Measurements from ENCODE around the gene S100A10. TPM values are rescaled to one million over a fixed set of nuclear protein-coding genes. Genes with fewer than 3 reads are reported as not detected.

The S100A10 gene
- polyA plus RNA-seq, 3 donors, result 227 to 239 (median 228) TPM

DNA sequence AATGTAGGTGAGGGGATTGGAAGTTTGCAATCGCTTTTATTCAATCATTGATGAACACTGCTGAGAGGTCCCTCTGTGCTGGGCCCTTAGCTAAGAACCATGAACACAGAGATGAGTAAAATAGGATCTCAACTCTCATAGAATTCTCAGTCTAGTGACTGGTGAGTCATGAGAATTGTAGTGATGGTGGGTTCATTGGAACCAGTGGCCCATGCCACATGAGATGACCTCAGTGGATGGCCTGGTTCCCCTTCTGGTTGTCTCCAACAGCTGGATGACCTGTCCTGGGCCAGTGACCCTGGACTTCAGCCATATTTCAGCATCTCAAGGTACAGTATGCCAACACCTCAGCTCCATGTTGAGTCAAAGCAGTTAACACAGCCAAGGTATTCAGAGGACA is 21.3 kb upstream of the S100A10 start:
- DNase-seq (ENCODE audit: low read depth in 3 of 3, low spot score in 2 of 3), result no peak

DNA sequence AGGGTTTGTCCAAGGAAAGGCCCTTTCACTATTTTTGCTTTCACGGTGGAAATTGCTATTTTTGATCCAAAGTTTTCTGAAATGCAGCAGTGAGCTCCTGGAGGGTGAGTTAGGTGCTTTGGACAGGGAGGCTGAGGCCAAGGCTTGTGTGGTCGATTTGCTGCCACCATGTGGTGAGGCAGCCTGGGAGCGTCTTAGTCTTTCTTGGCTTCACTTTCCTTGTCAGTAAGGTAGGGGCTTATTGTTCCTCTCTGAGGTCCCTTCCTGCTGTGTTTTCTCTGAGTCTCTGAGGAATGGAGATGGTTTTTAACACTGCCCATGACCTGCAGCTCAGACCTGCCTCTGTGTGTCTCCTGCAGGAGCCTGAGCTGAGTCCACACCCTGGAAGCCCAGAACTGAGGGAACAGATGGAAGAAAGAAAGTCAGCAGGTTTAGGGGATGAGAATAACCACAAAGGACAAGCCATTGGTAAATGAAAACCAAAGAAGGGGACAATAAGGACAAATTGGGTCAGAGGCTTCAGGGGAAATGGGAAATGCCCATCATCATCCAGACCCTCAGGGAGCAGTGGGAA is 20.1 kb upstream of the S100A10 start:
- DNase-seq (ENCODE audit: low read depth in 3 of 3, low spot score in 2 of 3), result no peak

DNA sequence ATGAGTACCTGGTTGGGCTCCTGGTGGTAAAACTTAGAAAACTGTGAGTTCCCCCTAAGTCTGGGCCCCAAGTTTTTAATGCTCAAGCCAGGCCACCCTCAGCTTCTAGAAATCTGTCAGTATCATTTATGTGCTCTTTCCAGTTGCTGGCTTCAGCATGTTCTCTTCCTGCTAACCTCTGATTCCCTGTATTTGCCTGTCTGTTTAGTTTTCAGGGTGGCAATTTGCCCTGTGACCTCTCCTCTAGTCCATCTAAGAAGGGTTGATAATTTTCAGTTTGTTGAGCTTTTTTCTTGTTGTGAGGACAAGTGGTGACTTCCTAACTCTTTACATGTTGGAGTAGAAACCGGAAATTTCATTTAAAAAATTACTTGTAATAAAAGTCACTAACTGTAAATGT is 16.0 kb upstream of the S100A10 start:
- DNase-seq (ENCODE audit: low read depth in 3 of 3, low spot score in 2 of 3), result no peak

DNA sequence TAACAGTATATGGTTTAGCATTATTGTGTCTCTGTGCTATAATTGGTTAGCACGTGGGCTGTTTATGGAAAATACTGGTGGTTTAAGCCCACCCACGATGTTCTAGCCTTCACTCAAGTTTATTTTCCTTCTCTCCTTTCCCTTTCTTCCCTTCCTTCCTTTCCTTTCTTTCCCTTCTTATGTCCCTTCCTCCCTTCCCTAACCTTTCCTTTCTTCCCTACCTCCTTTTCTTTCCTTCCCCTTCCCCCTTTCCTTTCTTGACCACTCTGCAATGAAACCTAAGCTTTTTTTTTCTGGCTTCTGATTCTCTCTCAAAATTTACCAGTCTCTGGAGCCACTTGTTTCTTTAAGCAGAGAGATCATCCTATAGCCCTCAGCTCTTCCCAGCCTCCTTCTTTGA is 13.4 kb upstream of the S100A10 start:
- DNase-seq (ENCODE audit: low read depth in 3 of 3, low spot score in 2 of 3), result no peak

DNA sequence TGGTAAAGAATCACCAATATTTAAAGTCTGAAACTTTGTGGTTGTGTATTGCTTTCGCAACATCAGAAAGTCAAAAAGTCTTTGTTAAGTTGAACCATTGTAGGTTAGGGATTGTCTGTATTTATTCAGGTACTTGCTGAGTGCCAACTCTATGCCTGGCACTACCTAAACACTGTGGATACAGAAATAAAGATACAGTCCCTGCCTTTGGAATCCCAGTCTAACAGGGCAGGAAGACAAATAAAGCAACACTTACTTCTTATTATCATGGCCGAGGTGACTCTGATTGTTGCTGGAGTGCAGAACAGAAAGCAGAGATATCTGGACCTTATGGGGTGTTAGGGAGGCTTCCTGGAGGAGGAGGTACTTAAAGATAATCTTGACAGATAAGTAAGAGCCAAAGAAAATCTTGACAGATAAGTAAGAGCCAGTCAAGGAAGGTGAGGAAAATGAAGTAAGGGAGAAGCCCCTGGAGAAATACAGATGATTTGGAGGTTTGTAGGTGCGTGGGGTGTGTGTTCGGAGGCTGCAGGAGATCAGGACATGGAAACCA is 11.8 kb upstream of the S100A10 start:
- DNase-seq (ENCODE audit: low read depth in 3 of 3, low spot score in 2 of 3), result no peak

DNA sequence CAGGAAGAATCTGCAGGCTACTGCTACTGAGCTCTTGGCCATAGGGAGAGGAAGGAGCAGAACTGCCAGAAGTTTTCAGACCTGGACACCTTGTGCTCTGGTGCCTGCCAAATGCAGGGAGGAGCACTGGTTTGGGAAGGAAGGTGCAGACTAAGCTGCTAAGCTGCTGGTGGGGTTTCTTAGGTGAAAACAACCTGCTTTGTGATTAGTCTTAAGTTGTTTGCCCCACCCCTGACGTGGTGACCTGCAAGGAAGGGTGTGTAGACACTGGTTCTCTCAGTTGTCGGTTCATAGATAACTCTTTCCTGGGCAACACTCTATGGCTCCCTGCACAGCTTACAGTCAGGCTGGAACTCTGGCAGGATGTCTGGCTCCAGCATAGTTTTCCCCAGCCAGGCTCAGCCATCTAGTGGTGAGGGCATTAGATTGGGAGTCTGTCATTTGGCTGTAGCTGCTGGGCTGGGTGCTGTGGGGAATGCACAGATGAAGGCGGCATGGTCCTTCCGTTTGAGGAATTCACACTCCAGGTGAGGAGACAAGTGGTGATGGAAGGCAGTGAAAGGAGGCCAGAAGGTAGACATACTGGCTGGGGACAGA is 10.3 kb upstream of the S100A10 start:
- no peak for DNase-seq (ENCODE audit: low read depth in 3 of 3, low spot score in 2 of 3)

DNA sequence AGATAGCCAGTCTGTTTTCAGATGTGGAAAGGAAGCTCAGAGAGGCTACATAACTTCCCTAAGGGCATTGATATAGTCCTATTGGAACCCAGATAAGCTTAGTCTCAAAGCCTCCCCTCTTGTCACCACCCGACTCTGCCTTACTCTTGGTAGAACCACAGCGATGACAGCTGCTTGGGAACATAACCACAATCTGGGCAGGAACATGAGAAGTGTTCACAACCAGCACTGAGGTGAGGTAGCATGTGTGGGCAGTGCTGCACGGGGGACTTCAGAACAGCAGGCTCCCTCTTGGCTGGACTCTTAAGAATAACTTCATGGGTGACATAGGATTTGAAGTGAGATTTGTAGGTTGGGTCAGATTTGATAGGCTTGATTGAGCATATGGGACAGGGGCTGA is 9.3 kb upstream of the S100A10 start:
- no peak for DNase-seq (ENCODE audit: low read depth in 3 of 3, low spot score in 2 of 3)

DNA sequence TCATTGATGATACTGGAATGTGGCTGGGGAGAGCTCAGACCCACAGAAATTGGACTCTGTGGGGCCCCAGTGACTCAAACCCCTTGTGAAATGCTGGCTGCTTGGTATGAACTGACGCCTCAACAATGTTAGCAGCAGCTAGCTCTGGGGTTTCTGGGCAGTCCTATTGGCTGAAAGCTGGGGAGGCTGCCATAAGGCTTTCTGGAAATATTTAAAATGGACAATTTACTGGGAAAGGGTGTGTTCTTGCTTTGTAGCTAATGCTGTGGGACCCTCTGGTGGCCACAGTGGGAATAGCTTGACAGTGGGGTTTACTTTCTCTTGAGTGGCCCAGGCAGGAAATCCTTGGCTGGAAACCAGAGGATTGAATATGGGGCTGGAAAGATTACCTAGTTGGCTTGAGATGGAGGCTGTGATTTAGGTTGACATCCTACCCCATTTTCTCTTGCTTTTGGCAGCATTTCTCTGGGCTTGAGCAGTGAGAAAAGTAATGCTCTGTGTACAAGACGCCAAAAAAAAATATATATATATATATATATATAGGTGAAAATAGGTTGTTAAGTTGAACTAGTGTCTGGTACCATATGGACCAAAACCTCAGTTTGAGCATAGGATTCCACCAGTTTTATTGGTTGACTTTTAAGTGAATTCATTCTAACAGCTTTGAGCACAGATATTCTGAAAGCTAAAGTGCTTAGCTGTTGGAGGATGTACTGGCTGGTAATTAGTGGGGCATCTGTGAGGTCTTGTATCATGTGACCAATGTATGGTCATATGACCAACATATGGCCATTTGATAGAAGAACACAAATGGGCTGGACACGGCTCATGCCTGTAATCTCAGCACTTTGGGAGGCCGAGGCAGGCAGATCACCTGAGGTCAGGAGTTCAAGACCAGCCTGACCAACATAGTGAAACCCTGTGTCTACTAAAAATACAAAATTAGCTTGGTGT is 8.2 kb upstream of the S100A10 start:
- peak in 2 of 3 donors; percentile 67 to 73 for DNase-seq (ENCODE audit: low read depth in 3 of 3, low spot score in 2 of 3)

DNA sequence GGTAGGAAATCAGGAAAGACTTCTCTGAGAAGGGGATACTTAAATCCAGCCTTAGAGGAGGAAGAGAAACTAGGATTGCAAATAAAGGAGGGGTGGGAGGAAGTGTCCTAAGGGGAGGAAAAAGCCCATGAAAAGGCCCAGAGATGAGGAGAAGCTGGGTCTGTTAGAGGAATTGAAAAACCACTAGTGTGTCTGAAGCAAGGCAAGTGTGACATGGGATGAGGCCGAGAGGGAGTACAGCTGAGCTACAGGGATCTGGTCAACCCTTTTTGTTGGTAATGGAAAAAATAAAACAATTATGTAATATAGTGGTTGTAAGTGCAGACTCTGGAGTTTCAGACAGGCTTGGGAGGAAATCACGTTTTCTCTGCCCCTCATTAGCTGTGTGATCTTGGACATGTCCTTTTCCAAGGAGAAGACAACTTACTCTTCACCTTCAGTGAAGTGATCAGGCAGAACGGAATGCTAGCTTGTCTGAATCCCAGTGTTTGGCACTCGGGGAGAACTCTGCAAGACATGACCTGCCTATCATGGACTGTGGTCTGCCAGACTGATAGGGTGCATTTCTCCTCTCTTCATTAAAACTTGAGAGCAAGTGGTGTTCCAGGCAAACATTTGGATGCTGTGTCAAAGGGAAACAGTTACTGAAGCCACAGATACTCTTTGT is 7.4 kb upstream of the S100A10 start:
- no peak for DNase-seq (ENCODE audit: low read depth in 3 of 3, low spot score in 2 of 3)

DNA sequence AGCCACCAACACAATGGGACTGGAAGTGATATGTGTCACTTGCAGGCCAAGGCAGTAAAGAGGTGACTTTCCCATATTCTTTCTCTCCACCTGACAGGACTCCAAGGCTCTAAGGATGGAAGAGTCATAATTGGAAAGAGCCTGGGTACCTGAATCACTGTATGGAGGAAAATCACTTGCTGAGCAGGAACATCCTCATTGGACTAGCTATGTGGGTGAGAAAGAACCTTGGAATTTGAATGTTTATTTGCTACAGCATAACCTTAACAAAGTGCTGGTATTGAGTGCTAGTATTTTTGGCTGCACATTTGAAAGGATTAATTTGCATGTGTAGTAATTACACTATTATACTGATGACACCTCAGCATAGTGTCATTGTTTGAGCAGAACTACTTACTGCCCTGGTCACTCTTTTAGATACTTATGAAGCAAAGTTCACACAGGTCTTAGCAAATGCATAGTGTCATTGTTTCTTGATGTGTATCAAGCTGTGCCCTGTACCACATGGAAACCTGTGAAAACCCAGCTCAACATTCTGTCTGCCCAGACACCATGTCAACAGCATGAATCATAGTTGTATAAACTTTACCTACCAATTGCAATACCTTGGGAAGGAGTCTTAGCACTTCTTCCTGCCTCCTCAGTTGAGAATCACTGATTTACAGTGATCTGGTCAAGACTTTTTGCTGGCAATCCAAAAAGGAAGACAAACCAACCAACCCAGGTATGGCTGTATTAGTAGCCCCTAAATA is 5.1 kb upstream of the S100A10 start:
- DNase-seq (ENCODE audit: low read depth in 3 of 3, low spot score in 2 of 3), result no peak

DNA sequence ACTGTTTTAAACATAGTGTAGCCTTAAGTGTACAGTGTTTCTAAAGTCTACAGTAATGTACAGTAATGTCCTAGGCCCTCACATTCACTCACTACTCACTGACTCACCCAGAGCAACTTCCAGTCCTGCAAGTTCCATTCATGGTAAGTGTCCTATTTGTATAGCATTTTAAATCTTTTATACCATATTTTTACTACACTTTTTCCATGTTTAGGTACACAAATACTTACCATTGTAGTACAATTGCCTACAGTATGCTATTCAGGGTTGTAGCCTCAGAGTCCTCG is 3.6 kb upstream of the S100A10 start:
- DNase-seq (ENCODE audit: low read depth in 3 of 3, low spot score in 2 of 3), result no peak

DNA sequence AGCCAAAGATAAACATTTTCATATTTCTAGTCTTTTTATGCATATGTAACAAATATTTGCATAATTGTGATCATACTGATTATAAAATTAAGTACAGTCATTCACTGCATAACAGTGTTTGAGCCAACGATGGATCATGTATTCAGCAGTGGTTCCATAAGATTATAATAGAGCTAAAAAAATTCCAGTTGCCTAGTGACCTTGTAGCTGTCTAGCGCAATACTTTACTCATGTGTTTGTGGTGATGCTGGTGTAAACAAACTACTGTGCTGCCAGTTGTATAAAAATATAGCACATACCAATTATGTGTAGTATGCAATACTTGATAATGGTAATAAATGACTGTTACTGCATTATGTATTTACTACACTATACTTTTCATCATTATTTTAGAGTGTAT is 2.1 kb upstream of the S100A10 start:
- no peak for DNase-seq (ENCODE audit: low read depth in 3 of 3, low spot score in 2 of 3)

DNA sequence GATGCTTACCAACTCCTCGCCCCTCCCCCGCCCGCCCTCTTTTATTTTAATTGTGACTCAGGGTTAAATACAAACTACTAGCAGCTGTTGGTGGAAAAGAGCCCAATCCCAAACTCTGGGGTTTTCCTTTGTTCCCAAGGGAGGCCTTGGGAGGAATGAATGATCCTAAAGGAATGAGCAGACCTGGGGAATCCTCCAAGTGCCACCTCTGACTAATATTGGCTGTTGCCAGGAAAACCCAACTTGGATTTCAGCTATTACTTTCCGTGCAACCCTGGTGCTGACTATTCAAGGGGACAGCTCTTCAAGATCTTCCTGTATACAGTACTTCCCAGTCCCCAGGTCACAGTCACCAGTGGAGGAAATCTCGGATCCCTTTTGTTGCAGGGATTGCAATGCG is 1.3 kb upstream of the S100A10 start:
- no peak for DNase-seq (ENCODE audit: low read depth in 3 of 3, low spot score in 2 of 3)

DNA sequence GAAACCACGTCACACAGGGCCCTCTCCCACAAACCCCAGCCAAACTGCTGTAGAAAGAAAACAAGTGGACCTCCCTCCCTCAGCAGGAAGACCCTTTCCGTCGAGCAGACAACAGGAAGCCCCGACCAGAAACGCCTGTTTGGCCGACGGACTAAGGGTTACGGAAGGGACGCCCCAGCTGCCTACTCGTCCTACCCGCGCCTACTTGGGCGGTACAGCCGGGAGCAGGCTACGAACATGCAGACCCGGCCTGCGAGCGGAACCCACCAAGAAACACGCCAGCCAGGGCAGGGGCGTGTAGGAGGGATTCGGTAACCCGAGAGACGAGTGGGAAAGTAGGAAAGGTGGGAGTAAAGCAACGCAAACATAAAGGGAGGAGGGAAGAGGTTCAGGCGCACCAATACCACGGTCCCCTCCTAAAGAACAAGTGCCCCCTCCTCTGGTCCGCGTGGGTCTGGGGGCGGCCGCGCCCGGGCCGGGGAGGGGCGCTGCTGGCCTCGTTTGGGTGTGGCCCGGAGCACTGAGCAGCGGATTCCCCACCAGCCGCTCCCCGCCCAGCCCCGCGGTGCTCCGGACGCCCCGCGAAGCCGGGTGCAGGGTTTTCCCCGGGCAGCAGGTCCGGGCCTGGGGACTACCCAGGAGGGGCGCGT is 450 bp downstream of the S100A10 start:
- DNase-seq (ENCODE audit: low read depth in 3 of 3, low spot score in 2 of 3), result no peak

DNA sequence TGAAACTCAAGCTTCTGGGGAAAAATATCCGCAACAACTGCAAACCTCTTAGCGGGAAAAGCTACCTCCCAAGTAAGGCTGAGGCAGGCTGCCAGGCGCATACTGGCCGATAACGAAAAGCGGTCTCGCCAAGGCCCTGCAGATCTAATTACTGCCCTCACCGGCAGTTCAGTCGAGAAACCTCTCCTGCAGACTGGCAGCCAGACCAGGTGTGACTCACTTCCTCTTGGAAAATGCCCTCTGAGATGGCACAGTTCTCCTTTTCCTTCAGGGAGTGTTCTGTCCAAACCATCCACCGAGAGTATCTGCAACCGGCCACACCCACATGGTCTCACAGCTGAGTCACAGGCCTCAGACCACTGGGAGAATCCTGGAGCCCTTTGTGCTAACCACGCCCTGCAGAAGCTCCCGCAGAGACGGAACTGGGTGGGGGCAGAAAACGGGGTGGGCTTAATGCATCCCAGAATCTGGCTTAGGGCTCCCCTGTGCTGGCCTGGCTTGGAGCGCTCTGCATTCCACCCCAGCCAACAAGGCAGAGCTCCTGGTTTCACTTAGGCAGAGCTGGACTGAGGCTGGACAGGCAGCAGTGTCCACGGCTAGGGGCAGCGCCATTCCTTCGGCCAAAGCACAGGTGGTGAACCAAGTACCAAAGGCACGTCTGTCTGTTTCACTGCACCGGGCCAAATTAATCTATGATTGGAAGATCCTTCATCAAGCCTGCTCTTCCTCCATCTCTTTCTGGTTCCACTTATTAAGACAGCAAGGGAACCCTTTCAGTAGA is 1.2 kb downstream of the S100A10 start:
- DNase-seq (ENCODE audit: low read depth in 3 of 3, low spot score in 2 of 3), result no peak

DNA sequence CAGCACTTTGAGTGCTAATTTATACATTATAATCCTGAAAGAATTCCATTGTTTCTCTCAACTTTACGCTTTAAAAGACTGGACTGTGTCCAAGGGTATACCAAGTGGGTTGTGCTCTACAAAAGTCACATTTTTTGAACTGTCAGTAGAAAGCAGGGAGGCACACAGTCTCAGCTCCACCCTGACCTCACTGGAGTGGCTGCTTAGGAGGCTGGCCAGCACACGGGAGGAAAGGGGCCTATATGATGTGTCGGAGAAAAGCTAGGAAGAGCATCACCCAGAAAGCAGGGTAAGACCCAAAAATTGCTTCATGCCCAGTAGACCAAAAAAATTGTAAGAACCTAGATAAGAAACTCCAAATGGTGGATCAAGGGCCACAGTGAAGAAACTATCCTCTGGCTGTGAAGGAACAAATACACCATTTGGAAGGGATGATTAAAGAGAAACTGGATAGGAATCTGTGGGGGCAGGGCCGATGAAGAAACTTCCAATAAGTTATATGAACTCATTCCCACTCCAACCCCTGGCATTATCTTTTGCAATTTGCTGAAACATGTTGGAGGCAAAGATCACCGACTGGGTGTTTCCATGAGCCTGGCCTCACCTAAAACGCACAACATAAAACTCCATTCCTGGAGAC is 1.9 kb downstream of the S100A10 start:
- no peak for DNase-seq (ENCODE audit: low read depth in 3 of 3, low spot score in 2 of 3)

DNA sequence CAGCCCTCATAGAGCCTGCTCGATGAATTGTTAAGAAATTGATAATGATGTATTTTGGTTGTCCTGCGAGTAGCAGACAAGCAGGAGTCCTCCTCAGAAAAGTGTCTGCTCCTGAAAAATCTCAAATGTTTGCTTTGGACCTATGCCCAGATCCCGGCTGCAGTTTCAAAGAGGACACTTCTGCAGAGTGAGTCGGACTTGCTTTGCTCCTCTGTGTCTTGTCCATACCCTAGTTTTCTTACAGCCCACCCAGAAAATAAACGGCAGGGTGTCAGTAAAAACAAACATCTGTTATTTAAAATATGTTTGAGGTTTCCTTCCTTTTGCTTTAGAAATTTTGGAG is 2.8 kb downstream of the S100A10 start:
- peak in 1 of 3 donors; percentile 70 for DNase-seq (ENCODE audit: low read depth in 3 of 3, low spot score in 2 of 3)

DNA sequence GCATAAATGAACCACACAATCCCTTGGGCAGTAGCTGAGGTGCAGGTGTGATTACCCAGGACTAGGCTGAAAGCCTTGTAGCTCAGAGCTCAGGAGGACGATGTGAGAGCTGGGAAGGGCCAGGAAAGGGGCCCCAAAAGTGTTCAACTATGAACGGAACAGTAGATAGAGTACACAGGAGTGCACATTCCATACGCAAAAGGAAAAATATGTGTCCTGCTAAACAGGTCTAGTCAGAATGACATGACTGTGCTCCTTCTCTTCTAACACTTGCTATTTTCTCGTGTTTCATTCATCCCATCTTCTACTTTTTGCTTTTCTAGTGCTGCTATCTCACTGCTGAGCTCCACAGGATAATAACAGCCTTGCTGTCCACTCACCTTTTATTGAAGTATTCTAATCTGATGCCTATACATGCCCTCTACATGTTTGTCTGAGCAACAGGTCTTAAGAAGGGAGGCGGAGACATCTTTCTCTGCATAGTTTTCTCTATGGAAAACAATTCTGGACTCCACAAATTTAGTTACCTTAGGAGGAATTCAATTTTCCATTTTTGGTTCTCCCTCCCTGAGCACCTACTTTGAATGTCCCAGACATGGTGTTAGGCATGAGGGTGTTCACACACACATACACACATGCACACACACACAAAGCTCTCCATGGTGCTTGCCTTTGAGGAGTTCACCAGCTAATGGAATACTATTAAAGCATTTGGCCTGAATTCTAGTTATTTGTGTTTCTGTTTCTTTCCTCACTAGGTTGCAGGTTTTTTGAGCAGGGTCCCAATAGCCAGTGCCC is 3.4 kb downstream of the S100A10 start:
- no peak for DNase-seq (ENCODE audit: low read depth in 3 of 3, low spot score in 2 of 3)
